ENCODE measurements around the gene TTL.
"Not testable (repeated sequence)": the region's sequence is repeated elsewhere in the genome, so short reads cannot be mapped to it uniquely, and the experiment has no call there.

TTL gene

GRCh38 chr2:112516801-112517200 lies 34.8 kb downstream of the TTL start:
- no peak overlapping the region for H3K27ac ChIP-seq
- no peaks in the 10 kb centered on the region for H3K9me3 ChIP-seq
- H3K4me1 ChIP-seq = no peaks in the 10 kb centered on the region
- no peak overlapping the region for H3K4me3 ChIP-seq
- peaks cover 35 to 46% (median 43%) of the 10 kb centered on the region in 3 donors for H3K36me3 ChIP-seq
- H3K27me3 ChIP-seq = no peaks in the 10 kb centered on the region
- intact Hi-C loops (cut with DNase I; ENCODE audit: low total_unique reads) = no loop called here
- TF ChIP-seq, protein P1, sequence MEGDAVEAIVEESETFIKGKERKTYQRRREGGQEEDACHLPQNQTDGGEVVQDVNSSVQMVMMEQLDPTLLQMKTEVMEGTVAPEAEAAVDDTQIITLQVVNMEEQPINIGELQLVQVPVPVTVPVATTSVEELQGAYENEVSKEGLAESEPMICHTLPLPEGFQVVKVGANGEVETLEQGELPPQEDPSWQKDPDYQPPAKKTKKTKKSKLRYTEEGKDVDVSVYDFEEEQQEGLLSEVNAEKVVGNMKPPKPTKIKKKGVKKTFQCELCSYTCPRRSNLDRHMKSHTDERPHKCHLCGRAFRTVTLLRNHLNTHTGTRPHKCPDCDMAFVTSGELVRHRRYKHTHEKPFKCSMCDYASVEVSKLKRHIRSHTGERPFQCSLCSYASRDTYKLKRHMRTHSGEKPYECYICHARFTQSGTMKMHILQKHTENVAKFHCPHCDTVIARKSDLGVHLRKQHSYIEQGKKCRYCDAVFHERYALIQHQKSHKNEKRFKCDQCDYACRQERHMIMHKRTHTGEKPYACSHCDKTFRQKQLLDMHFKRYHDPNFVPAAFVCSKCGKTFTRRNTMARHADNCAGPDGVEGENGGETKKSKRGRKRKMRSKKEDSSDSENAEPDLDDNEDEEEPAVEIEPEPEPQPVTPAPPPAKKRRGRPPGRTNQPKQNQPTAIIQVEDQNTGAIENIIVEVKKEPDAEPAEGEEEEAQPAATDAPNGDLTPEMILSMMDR (IDR thresholded peaks at IDR 0.05) = no peak
- DNase-seq = no peak

DNA sequence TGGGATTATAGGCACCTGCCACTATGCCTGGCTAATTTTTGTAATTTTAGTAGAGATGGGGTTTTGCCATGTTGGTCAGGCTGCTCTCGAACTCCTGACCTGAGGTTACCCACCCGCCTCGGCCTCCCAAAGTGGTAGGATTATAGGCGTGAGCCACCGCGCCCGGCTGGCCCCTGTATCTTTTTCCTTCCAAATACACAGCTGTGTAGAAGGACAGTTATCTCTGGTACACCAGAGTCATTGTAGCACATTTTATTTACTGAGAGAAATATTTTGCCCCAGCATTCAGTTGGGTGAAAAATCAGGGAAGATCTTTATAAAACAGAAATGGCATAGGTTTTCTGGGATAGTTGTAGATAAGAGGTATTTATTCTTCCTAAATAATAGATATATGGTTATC lies 36.9 kb downstream of the TTL start:
- H3K27me3 ChIP-seq = no peaks in the 10 kb centered on the region
- H3K36me3 ChIP-seq = peaks cover 41 to 58% (median 56%) of the 10 kb centered on the region in 3 donors
- no peaks in the 10 kb centered on the region for H3K9me3 ChIP-seq
- H3K27ac ChIP-seq = no peak overlapping the region
- TF ChIP-seq, protein P1 (IDR thresholded peaks at IDR 0.05) = no peak
- H3K4me1 ChIP-seq = no peaks in the 10 kb centered on the region
- no peak for DNase-seq
- intact Hi-C loops (cut with DNase I; ENCODE audit: low total_unique reads) = no loop called here
- H3K4me3 ChIP-seq = no peak overlapping the region

GRCh38 chr2:112519506-112519905 lies 37.5 kb downstream of the TTL start:
- DNase-seq = no peak
- peaks cover 37 to 52% (median 51%) of the 10 kb centered on the region in 3 donors for H3K36me3 ChIP-seq
- H3K4me1 ChIP-seq = no peaks in the 10 kb centered on the region
- TF ChIP-seq, protein P1 (IDR thresholded peaks at IDR 0.05) = no peak
- H3K27ac ChIP-seq = no peak overlapping the region
- no peak overlapping the region for H3K4me3 ChIP-seq
- no peaks in the 10 kb centered on the region for H3K9me3 ChIP-seq
- H3K27me3 ChIP-seq = no peaks in the 10 kb centered on the region
- intact Hi-C loops (cut with DNase I; ENCODE audit: low total_unique reads) = no loop called here

DNA sequence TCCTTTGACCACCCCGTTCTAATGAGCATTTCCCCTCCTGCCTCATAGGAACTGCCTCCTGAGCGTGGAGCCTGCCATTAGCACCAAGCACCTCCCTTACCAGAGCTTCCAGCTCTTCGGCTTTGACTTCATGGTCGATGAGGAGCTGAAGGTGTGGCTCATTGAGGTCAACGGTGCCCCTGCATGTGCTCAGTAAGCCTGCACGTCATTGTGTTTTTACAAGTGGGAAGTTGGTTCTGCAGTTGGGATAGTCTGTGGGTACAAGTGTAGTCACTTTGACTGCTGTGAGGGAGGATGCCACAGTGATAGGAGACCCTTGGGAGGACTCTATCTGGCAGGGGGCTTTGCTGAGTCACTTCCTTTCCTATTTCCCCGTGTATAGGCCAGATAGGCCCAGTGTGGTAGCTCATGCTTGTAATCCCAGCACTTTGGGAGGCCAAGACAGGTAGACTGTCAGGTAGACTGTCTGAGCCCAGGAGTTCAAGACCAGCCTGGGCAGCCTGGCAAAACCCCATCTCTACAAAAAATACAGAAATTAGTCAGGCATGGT lies 38.4 kb downstream of the TTL start:
- TF ChIP-seq, protein P1 (IDR thresholded peaks at IDR 0.05) = no peak
- peaks cover 32 to 51% (median 44%) of the 10 kb centered on the region in 3 donors for H3K36me3 ChIP-seq
- no peak overlapping the region for H3K27ac ChIP-seq
- DNase-seq = no peak
- H3K4me1 ChIP-seq = no peaks in the 10 kb centered on the region
- H3K27me3 ChIP-seq = no peaks in the 10 kb centered on the region
- no peaks in the 10 kb centered on the region for H3K9me3 ChIP-seq
- no peak overlapping the region for H3K4me3 ChIP-seq
- intact Hi-C loops (cut with DNase I; ENCODE audit: low total_unique reads) = no loop called here

DNA sequence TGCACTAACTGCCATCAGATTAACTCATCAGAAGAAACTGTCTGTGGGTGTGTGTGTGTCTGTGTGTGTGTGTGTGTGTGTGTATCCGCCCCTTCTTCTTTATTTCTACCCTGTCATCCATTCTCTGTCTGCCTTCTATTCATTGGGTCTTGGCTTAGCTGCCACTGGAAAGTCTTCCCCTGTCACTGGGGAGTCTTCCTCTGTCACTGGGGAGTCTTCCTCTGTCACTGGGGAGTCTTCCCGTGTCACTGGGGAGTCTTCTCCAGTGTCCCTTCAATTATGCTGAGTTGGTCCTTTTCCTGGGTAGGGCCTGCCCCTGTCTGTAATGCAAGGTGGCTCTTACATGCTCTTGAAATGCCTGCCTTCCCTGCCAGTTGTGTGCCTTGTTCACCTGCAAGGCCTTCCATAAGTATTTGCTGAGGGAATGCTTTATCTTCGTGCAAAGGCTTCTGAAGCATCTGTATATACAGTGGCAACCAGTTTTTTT lies 41.4 kb downstream of the TTL start:
- H3K9me3 ChIP-seq = no peaks in the 10 kb centered on the region
- H3K4me3 ChIP-seq = no peak overlapping the region
- no peaks in the 10 kb centered on the region for H3K4me1 ChIP-seq
- no peaks in the 10 kb centered on the region for H3K27me3 ChIP-seq
- intact Hi-C loops (cut with DNase I; ENCODE audit: low total_unique reads) = no loop called here
- peaks cover 28 to 44% (median 41%) of the 10 kb centered on the region in 3 donors for H3K36me3 ChIP-seq
- no peak overlapping the region for H3K27ac ChIP-seq
- TF ChIP-seq, protein P1 (IDR thresholded peaks at IDR 0.05) = no peak
- no peak for DNase-seq

DNA sequence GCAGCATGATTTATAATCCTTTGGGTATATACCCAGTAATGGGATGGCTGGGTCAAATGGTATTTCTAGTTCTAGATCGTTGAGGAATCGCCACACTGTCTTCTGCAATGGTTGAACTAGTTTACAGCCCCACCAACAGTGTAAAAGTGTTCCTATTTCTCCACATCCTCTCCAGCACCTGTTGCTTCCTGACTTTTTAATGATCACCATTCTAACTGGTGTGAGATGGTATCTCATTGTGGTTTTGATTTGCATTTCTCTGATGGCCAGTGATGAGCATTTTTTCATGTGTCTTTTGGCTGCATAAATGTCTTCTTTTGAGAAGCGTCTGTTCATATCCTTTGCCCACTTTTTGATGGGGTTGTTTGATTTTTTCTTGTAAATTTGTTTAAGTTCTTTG lies 42.3 kb downstream of the TTL start:
- H3K27ac ChIP-seq; DNase-seq; intact Hi-C loops (cut with DNase I; ENCODE audit: low total_unique reads): not testable (repeated sequence)

More for the DNA sequence above, 42.3 kb downstream of the TTL start:
- not testable (repeated sequence) for H3K9me3 ChIP-seq, H3K4me1 ChIP-seq, H3K4me3 ChIP-seq, H3K27me3 ChIP-seq
- H3K36me3 ChIP-seq = peaks cover 38 to 50% (median 48%) of the 10 kb centered on the region in 3 donors

Data from tibial artery (tissue), 4 donors.